Activated T-helper 1 cell treated with anti-CD3 and anti-CD28 coated beads, Interleukin-12 subunit alpha, Interleukin-12 subunit beta, Interleukin-2, Interleukin-4 antibody, amounts not matched to agents 30 ng/mL and 10 ng/mL and 1 ng/mL, durations not matched to agents 14 hours and 24 hours and 36 hours (primary cell): ENCODE measurements around the gene MX2. TPM values are rescaled to one million over a fixed set of nuclear protein-coding genes. Genes with fewer than 3 reads are reported as not detected.

Experiments
- DNase-seq: peaks from one replicate; pipeline ENCODE4 v3.0.0; 2021; ENCODE audit warnings: low spot score
- H3K27ac Mint-ChIP-seq: one replicate; pipeline ENCODE4 v1.8.0; 2021; ENCODE audit warnings: mild to moderate bottlenecking, mixed read lengths
- H3K27me3 Mint-ChIP-seq: one replicate; pipeline ENCODE4 v1.8.0; 2022; ENCODE audit warnings: mild to moderate bottlenecking, moderate library complexity, mixed read lengths; ENCODE audit not compliant: insufficient read depth
- H3K36me3 Mint-ChIP-seq: one replicate; pipeline ENCODE4 v1.8.0; 2021; ENCODE audit warnings: low read depth, mixed read lengths
- H3K4me1 Mint-ChIP-seq: one replicate; pipeline ENCODE4 v1.8.0; 2021; ENCODE audit warnings: low read depth, mixed read lengths
- H3K4me3 Mint-ChIP-seq: one replicate; pipeline ENCODE4 v1.8.0; 2021; ENCODE audit warnings: mild to moderate bottlenecking, moderate library complexity, mixed read lengths
- H3K9me3 Mint-ChIP-seq: one replicate; pipeline ENCODE4 v1.8.0; 2021; ENCODE audit warnings: mixed read lengths
- intact Hi-C: fragments of 100-400 bp; cut with micrococcal nuclease; formaldehyde crosslinking; loops from one replicate; pipeline ENCODE4 v1.15.1; 2024
- total RNA-seq: library from RNA; stranded (reverse); gene quantifications from 2 replicates; pipeline ENCODE4 v1.2.3, GENCODE V29; 2022

The MX2 gene
- total RNA-seq, 1 donor from 2014 or later: 8.2 TPM

DNA sequence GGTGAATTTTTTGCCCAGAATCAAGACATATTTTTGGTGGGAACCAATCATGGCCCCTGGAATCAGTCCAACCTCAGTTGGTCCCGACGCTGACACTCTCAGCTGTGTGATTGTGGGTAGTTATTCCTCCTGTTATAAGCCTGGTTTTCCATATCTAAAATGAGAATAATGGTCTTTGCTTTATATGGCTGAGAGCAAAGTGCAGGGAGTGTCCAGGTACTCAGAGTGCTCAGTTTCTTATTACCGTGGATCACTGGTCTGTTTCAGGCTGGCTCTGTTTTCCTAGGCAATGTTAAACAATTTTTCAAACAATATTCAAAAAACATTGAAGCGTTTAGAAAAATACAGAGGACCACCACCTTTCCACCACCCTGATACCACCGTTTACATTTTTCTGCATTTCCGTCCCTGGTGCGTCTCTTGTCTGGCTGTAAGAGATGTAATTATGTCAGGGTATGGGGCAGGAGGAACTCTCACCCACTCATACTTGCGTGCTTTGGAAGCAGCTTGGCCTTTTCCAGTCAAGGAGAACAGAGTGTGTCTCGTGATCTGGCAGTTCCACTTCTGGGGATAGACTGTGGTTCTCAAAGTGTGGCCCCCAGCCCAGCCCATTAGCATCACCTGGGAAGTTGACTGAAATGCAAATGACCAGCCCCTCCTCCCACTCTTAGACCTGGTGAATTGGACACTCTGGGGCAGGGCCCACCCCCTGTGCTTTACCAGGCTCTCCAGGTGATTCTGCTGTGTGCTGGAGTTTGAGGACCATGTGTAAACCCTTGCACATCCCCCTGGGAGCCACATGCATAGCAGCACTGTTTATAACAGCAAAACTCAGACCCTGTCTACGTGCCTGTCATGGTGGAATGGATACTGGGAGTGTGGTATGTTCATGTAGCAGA lies 71.0 kb downstream of the MX2 start:
- intact Hi-C loops: no loop called here
- H3K27ac Mint-ChIP-seq: no peak overlapping the region
- peaks cover 73% of the 10 kb centered on the region for H3K36me3 Mint-ChIP-seq
- H3K27me3 Mint-ChIP-seq: no peaks in the 10 kb centered on the region
- no peak for DNase-seq
- H3K4me3 Mint-ChIP-seq: no peak overlapping the region
- H3K4me1 Mint-ChIP-seq: peaks cover 69% of the 10 kb centered on the region
- H3K9me3 Mint-ChIP-seq: peaks cover 13% of the 10 kb centered on the region

DNA sequence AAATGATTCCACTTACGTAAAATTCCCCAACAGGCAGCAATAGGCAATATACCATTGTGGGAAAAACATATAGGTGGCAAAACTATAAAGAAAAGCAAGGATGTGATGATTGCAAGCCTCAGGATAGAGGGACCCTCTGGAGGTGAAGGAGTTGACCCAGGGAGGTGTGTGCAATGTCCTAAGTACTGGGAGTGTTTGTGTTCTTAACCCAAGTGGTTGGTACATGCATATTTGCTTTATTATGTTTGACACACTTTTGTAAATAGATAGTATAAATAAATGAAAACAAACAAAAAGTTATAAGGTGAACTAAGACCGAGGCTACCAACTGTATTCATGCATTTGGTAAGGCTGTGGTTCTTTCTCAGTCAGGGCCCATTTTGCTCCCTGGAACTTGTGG lies 71.7 kb downstream of the MX2 start:
- H3K9me3 Mint-ChIP-seq: peaks cover 13% of the 10 kb centered on the region
- H3K36me3 Mint-ChIP-seq: peaks cover 70% of the 10 kb centered on the region
- no peaks in the 10 kb centered on the region for H3K27me3 Mint-ChIP-seq
- intact Hi-C loops: no loop called here
- H3K27ac Mint-ChIP-seq: no peak overlapping the region
- DNase-seq: no peak
- H3K4me1 Mint-ChIP-seq: peaks cover 64% of the 10 kb centered on the region
- H3K4me3 Mint-ChIP-seq: no peak overlapping the region

DNA sequence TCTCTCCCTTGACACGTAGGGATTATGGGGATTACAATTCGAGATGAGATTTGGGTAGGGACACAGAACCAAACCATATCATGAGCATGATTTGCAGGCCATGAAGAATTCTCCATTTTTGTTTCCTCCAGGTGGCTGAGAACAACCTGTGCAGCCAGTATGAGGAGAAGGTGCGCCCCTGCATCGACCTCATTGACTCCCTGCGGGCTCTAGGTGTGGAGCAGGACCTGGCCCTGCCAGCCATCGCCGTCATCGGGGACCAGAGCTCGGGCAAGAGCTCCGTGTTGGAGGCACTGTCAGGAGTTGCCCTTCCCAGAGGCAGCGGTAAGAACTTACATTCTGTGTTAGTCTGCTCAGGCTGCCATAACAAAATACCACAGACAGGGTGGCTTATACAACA lies 73.9 kb downstream of the MX2 start:
- no peaks in the 10 kb centered on the region for H3K27me3 Mint-ChIP-seq
- intact Hi-C loops: no loop called here
- H3K36me3 Mint-ChIP-seq: peaks cover 71% of the 10 kb centered on the region
- H3K9me3 Mint-ChIP-seq: peaks cover 13% of the 10 kb centered on the region
- no peak for DNase-seq
- no peak overlapping the region for H3K4me3 Mint-ChIP-seq
- H3K27ac Mint-ChIP-seq: no peak overlapping the region
- peaks cover 46% of the 10 kb centered on the region for H3K4me1 Mint-ChIP-seq

DNA sequence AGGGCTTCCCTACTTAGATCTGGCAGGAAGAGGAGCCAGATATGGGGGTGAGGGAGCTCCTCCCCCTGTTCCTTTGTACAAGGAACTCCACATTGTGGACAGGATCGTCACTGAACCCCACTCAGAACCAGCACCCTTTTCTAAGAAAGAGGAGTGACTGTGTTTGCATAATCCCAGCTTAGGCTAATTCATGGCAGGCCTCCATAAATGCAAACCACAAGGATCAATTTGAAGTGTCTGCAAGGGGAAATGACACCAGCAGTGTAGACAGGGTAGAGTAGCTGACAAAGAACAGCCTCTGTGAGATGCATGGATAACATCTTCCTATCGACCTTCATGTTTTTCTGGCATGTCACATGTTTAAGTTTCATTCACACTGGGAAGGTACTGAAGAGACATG lies 75.9 kb downstream of the MX2 start:
- peaks cover 75% of the 10 kb centered on the region for H3K36me3 Mint-ChIP-seq
- no peaks in the 10 kb centered on the region for H3K27me3 Mint-ChIP-seq
- intact Hi-C loops: no loop called here

DNA sequence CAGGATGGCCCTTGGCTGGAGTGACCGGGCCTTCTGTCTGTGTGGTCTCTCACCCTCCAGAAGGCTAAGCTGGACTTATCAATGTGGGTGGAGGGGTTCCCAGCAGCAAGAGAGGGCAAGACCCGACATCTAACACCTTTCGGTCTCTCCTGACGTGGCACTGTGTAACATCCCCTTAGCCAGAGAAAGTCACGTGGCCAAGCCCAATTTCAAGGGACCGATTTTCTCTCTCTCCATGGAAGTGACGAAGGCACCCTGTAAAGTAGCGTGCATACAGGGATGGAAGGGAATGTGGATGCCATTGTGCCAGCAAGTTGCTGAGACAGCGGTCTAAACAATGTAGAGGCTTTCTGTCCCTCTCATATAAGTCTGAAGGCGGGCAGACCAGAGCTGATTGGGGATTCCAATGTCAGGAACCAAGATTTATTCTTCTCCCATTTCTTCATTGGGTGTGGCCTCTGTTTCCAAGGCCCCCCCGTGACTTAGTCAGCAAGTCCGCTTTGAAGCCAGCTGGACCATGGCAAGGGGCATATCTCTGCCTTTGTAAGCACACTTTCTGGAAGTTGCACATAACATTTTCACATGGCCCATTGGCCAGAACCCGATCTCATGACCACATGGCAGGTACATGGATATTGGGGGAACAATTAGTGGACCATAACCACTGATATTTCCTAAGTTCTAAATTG lies 76.7 kb downstream of the MX2 start:
- Mint-ChIP-seq H3K36me3 (peaks cover 76% of the 10 kb centered on the region), H3K4me1 (peaks cover 27% of the 10 kb centered on the region)
- intact Hi-C loops: no loop called here

More for the DNA sequence above, 75.9 kb downstream of the MX2 start:
- H3K4me3 Mint-ChIP-seq: no peak overlapping the region
- peak overlapping the region; percentile 31 for H3K27ac Mint-ChIP-seq
- H3K4me1 Mint-ChIP-seq: peaks cover 35% of the 10 kb centered on the region
- no peak for DNase-seq
- peaks cover 13% of the 10 kb centered on the region for H3K9me3 Mint-ChIP-seq

DNA sequence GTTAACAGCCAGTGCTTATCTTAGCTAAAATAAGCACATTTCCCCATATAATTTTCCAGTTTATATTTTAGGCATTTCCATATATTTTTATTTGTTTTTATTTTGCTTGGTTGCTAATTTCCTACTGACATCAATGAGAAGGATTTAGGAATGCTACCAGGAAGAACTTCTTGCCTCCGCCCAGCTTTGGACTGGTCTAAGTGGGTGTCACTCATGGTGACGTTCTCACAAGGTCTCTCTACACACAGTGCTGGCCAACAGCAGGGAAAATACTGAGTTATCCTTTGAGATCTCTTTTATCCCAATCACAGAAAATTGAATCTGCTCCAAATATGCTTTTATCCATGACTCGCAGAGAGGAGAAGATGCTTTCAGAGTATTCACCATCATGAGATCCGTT lies 77.4 kb downstream of the MX2 start:
- Mint-ChIP-seq H3K27me3 (no peaks in the 10 kb centered on the region), H3K4me1 (peaks cover 22% of the 10 kb centered on the region), H3K9me3 (peaks cover 12% of the 10 kb centered on the region), H3K27ac (no peak overlapping the region), H3K4me3 (no peak overlapping the region), H3K36me3 (peaks cover 76% of the 10 kb centered on the region)
- intact Hi-C loops: no loop called here
- no peak for DNase-seq

More for the DNA sequence above, 76.7 kb downstream of the MX2 start:
- H3K27me3 Mint-ChIP-seq: no peaks in the 10 kb centered on the region
- peaks cover 13% of the 10 kb centered on the region for H3K9me3 Mint-ChIP-seq
- DNase-seq: no peak
- H3K27ac Mint-ChIP-seq: no peak overlapping the region
- H3K4me3 Mint-ChIP-seq: no peak overlapping the region

DNA sequence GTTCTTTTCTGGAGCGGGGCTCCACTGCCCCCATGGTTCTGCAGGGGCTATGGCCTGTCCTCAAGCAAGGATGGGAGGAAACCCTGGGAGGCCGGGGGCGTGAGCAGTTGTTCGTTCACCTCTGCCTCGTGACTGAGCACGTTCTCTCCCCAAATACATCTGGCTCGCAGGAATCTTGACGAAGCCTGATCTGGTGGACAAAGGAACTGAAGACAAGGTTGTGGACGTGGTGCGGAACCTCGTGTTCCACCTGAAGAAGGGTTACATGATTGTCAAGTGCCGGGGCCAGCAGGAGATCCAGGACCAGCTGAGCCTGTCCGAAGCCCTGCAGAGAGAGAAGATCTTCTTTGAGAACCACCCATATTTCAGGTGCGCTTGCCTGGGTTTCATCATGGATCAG lies 79.7 kb downstream of the MX2 start:
- Mint-ChIP-seq H3K27ac (no peak overlapping the region), H3K36me3 (peaks cover 73% of the 10 kb centered on the region), H3K9me3 (no peaks in the 10 kb centered on the region), H3K4me1 (peaks cover 12% of the 10 kb centered on the region), H3K4me3 (no peak overlapping the region), H3K27me3 (no peaks in the 10 kb centered on the region)
- DNase-seq: no peak
- intact Hi-C loops: no loop called here

DNA sequence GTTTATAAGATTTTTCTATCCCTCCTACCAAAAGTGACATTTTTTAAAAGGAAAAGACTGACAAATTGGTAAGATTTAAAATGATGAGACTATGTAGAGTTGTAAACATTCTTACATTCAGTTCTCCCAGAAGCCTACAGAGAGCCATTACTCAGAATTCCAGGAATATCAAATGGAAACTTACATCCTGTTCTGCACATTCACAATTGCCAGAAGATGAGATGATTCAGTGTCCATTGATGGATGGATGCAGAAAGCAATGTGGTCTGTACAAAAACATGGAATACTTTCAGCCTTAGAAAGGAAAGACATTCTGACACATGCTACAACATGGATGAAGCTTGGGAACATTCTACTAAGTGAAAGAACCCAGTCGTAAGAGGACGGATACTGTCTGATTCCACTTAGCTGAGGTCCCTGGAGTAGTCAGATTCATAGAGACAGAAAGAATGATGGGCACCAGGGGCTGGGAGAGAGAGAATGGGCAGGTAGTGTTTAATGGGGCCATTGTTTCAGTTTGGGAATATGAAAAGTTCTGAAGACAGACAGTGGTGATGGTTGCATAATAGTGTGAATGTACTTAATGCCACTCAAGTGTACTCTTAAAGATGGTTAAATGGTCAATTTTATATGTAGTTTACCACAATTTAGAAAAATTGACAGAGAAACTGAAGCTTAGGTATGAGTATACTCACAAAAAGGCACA lies 80.8 kb downstream of the MX2 start:
- no peak for DNase-seq
- Mint-ChIP-seq H3K4me1 (peaks cover 5% of the 10 kb centered on the region), H3K27me3 (no peaks in the 10 kb centered on the region), H3K27ac (no peak overlapping the region), H3K9me3 (no peaks in the 10 kb centered on the region), H3K4me3 (no peak overlapping the region), H3K36me3 (peaks cover 73% of the 10 kb centered on the region)
- intact Hi-C loops: no loop called here

DNA sequence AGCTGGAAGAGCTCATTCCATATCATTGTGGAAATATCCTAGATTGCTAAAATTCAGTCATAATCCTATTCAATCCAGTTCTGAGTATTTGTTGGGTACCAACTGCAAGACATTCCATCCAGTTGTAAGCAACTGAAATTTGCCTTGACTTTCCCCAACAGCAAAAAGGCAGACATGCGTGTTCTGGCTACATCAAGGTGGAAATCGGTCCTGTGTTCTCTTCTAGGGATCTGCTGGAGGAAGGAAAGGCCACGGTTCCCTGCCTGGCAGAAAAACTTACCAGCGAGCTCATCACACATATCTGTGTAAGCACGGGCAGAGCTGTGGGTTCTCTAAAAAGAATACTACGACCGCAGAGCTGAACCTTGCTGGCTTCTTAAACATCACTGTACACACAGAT lies 81.7 kb downstream of the MX2 start:
- Mint-ChIP-seq H3K9me3 (no peaks in the 10 kb centered on the region), H3K36me3 (peaks cover 70% of the 10 kb centered on the region), H3K4me1 (no peaks in the 10 kb centered on the region), H3K27me3 (no peaks in the 10 kb centered on the region), H3K4me3 (no peak overlapping the region), H3K27ac (peak overlapping the region; percentile 26)
- DNase-seq: no peak
- intact Hi-C loops: no loop called here

DNA sequence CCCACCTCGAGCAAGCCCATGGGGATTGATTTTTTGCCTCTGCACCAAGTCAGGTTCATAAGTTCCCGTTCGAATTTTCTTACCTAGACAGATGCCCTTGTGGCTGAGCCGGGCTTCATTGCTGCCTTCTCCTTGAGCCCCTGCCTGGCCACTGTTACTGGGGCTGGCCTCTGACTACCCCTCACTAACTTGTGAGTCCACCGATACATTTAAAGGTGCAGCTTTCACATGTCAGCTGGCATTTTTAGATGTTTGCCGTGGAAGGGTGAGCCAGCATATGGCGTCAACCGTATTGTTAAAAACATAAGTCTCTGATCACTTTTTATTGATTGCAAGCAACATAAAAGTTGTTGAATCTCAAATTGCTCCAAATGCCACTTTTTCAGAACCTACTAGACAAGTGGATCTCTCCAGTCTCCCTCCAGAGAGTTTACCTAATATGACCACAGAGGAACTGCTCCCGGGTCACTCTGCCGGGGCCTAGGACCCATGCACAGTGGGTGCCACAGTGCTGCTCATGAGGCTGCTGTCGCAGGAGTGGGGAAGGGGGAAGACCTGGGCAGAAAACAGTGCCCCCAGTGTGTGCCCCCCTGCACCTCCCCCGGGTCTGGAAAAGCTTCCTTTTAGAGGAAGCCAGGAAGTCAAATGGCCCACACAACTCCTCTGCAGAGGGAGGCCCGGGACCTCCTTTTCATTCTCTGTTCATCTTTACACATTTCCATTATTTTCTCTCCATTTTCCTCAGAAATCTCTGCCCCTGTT lies 83.1 kb downstream of the MX2 start:
- Mint-ChIP-seq H3K36me3 (peaks cover 73% of the 10 kb centered on the region), H3K27ac (peak overlapping the region; percentile 61)
- intact Hi-C loops: no loop called here

DNA sequence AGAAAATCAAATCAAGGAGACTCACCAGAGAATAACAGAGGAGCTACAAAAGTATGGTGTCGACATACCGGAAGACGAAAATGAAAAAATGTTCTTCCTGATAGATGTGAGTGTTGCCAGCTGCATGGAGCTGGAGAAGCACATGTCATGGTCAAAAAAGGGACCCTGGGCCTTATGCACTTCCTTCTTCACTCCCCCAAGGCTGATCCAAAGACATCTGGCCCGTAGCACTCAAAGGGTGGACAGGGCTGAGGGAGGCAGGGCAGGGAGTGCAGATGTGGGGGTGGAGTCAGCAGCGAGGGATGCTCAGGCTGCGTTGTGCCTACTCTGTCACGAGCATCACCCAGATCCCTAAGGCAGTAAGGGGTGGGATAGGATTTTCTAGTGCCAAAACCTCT lies 83.6 kb downstream of the MX2 start:
- Mint-ChIP-seq H3K27me3 (no peaks in the 10 kb centered on the region), H3K9me3 (no peaks in the 10 kb centered on the region), H3K36me3 (peaks cover 77% of the 10 kb centered on the region), H3K27ac (peak overlapping the region; percentile 61), H3K4me1 (no peaks in the 10 kb centered on the region), H3K4me3 (no peak overlapping the region)
- DNase-seq: no peak
- intact Hi-C loops: no loop called here

More for the DNA sequence above, 83.1 kb downstream of the MX2 start:
- no peak overlapping the region for H3K4me3 Mint-ChIP-seq
- no peak for DNase-seq
- H3K9me3 Mint-ChIP-seq: no peaks in the 10 kb centered on the region
- no peaks in the 10 kb centered on the region for H3K4me1 Mint-ChIP-seq
- no peaks in the 10 kb centered on the region for H3K27me3 Mint-ChIP-seq

DNA sequence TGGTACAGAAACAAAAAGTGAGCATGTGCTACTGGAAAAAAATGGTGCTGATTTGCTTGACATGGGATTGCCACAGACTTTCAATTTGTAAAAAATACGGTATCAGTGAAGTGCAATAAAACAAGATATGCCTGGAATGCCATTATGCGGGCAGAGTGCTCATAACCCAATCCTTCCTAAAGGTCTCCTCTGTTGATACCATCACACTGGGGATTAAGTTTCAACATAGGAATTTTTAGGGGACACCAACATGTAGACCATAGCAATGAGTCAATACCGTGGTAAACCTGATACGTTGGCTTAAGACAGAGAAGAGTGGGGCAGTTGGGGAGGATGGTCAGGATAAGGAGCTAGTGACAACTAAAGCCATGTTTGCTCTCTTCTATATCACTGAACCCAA lies 84.8 kb downstream of the MX2 start:
- intact Hi-C loops: no loop called here
- H3K4me3 Mint-ChIP-seq: no peak overlapping the region
- H3K4me1 Mint-ChIP-seq: no peaks in the 10 kb centered on the region
- no peak for DNase-seq
- H3K27me3 Mint-ChIP-seq: no peaks in the 10 kb centered on the region
- peaks cover 76% of the 10 kb centered on the region for H3K36me3 Mint-ChIP-seq
- no peak overlapping the region for H3K27ac Mint-ChIP-seq
- H3K9me3 Mint-ChIP-seq: no peaks in the 10 kb centered on the region
